H9 (cell line): ENCODE results near the gene RMND5B. TPM values are rescaled to one million over a fixed set of nuclear protein-coding genes. Genes with fewer than 3 reads are reported as not detected.

Source experiments
- DNase-seq: peaks from one replicate; pipeline ENCODE4 v3.0.0-alpha.2; 2017
- H2AFZ ChIP-seq: one replicate; pipeline ENCODE4 v1.6.1; 2013; ENCODE audit warnings: mild to moderate bottlenecking, low read length, control low read depth, moderate library complexity
- H2AK5ac ChIP-seq: 2 replicates; pipeline ENCODE4 v1.6.1; 2013; ENCODE audit warnings: low read length, control low read depth, mixed read lengths; ENCODE audit not compliant: insufficient read length
- H2BK120ac ChIP-seq: one replicate; pipeline ENCODE4 v1.6.1; 2013; ENCODE audit warnings: low read depth, mild to moderate bottlenecking, low read length, control low read depth, inconsistent platforms; ENCODE audit not compliant: poor library complexity, severe bottlenecking
- H2BK12ac ChIP-seq: 2 replicates; pipeline ENCODE4 v1.6.1; 2013; ENCODE audit warnings: low read length, control low read depth, mixed read lengths, low read depth; ENCODE audit not compliant: insufficient read length
- H2BK15ac ChIP-seq: 2 replicates; pipeline ENCODE4 v1.6.1; 2013; ENCODE audit warnings: low read depth, low read length, control low read depth
- H2BK20ac ChIP-seq: one replicate; pipeline ENCODE4 v1.6.1; 2013; ENCODE audit warnings: low read depth, mild to moderate bottlenecking, low read length, control low read depth, inconsistent platforms; ENCODE audit not compliant: poor library complexity, severe bottlenecking
- H2BK5ac ChIP-seq: 2 replicates; pipeline ENCODE4 v1.6.1; 2013; ENCODE audit warnings: low read length, control low read depth, mixed read lengths; ENCODE audit not compliant: insufficient read length
- H3K14ac ChIP-seq: 2 replicates; pipeline ENCODE4 v1.6.1; 2013; ENCODE audit warnings: low read length, control low read depth; ENCODE audit not compliant: insufficient read depth
- H3K18ac ChIP-seq: 2 replicates; pipeline ENCODE4 v1.6.1; 2013; ENCODE audit warnings: low read depth, mild to moderate bottlenecking, mixed read lengths, low read length, control low read depth; ENCODE audit not compliant: insufficient read length
- H3K23ac ChIP-seq: 2 replicates; pipeline ENCODE4 v1.6.1; 2013; ENCODE audit warnings: low read length, control low read depth, mixed read lengths, low read depth; ENCODE audit not compliant: insufficient read length
- H3K23me2 ChIP-seq: 2 replicates; pipeline ENCODE4 v1.6.1; 2013; ENCODE audit warnings: low read depth, mild to moderate bottlenecking, mixed read lengths, low read length, control low read depth; ENCODE audit not compliant: insufficient read length, poor library complexity, severe bottlenecking
- H3K27ac ChIP-seq: 2 replicates; pipeline ENCODE4 v1.5.1; 2013; ENCODE audit warnings: low read length, control low read depth, mixed read lengths, low read depth; ENCODE audit not compliant: insufficient read length
- H3K27me3 ChIP-seq: 2 replicates; pipeline ENCODE4 v1.6.1; 2013; ENCODE audit warnings: low read length, control low read depth, inconsistent platforms; ENCODE audit not compliant: insufficient read depth
- H3K4ac ChIP-seq: 2 replicates; pipeline ENCODE4 v1.6.1; 2013; ENCODE audit warnings: low read depth, mild to moderate bottlenecking, control low read depth, inconsistent platforms, low read length, moderate library complexity
- H3K4me1 ChIP-seq: 2 replicates; pipeline ENCODE4 v1.6.1; 2013; ENCODE audit warnings: low read length, control low read depth, inconsistent platforms; ENCODE audit not compliant: insufficient read depth
- H3K4me2 ChIP-seq: 2 replicates; pipeline ENCODE4 v1.6.1; 2013; ENCODE audit warnings: low read length, control low read depth, mixed read lengths; ENCODE audit not compliant: insufficient read length, insufficient read depth
- H3K56ac ChIP-seq: 2 replicates; pipeline ENCODE4 v1.6.1; 2013; ENCODE audit warnings: low read depth, mild to moderate bottlenecking, mixed read lengths, low read length, control low read depth; ENCODE audit not compliant: insufficient read length
- H3K79me1 ChIP-seq: 2 replicates; pipeline ENCODE4 v1.6.1; 2013; ENCODE audit warnings: low read depth, mild to moderate bottlenecking, moderate library complexity, low read length, control low read depth, inconsistent platforms; ENCODE audit not compliant: insufficient read depth, poor library complexity, severe bottlenecking
- H3K79me2 ChIP-seq: 2 replicates; pipeline ENCODE4 v1.6.1; 2013; ENCODE audit warnings: low read length, control low read depth, inconsistent platforms; ENCODE audit not compliant: insufficient read depth
- H3K9ac ChIP-seq: 2 replicates; pipeline ENCODE4 v1.6.1; 2013; ENCODE audit warnings: low read length, control low read depth, mixed read lengths; ENCODE audit not compliant: insufficient read length; ENCODE audit errors: extremely low read depth
- H3K9me3 ChIP-seq: one replicate; pipeline ENCODE4 v1.6.1; 2013; ENCODE audit warnings: low read depth, low read length, inconsistent platforms; ENCODE audit not compliant: control insufficient read depth
- H3T11ph ChIP-seq: one replicate; pipeline ENCODE4 v1.6.1; 2013; ENCODE audit warnings: mild to moderate bottlenecking, low read length, control low read depth, inconsistent platforms
- H4K20me1 ChIP-seq: one replicate; pipeline ENCODE4 v1.6.1; 2013; ENCODE audit not compliant: control insufficient read depth, insufficient read length, insufficient read depth
- H4K5ac ChIP-seq: 2 replicates; pipeline ENCODE4 v1.6.1; 2013; ENCODE audit warnings: low read depth, mild to moderate bottlenecking, mixed read lengths, low read length, control low read depth; ENCODE audit not compliant: insufficient read length
- H4K8ac ChIP-seq: replicated peaks from 2 replicates; pipeline ENCODE4 v1.6.1; 2013; ENCODE audit warnings: low read length, control low read depth, mixed read lengths, low read depth; ENCODE audit not compliant: insufficient read length
- H4K91ac ChIP-seq: 2 replicates; pipeline ENCODE4 v1.6.1; 2013; ENCODE audit warnings: low read depth, mild to moderate bottlenecking, moderate library complexity, mixed read lengths, low read length, control low read depth; ENCODE audit not compliant: insufficient read length
- H3K27ac Mint-ChIP-seq, 3 experiments: 2 replicates in 2 of 3; 3 replicates in 1 of 3; pipeline ENCODE4 v1.8.0; 2020 to 2021; ENCODE audit warnings: mixed read lengths in 3 of 3, mild to moderate bottlenecking in 1 of 3, moderate library complexity in 1 of 3
- H3K27me3 Mint-ChIP-seq: 2 replicates; pipeline ENCODE4 v1.8.0; 2021; ENCODE audit warnings: low read depth, mild to moderate bottlenecking, moderate library complexity, mixed read lengths
- H3K36me3 Mint-ChIP-seq, 3 experiments: 2 replicates in 2 of 3; 3 replicates in 1 of 3; pipeline ENCODE4 v1.8.0; 2020 to 2021; ENCODE audit warnings: low read depth in 3 of 3, mixed read lengths in 3 of 3; ENCODE audit not compliant: insufficient read depth in 1 of 3
- H3K4me1 Mint-ChIP-seq, 2 experiments: 2 replicates each; pipeline ENCODE4 v1.8.0; 2020; ENCODE audit warnings: mixed read lengths in 2 of 2
- H3K4me3 Mint-ChIP-seq, 2 experiments: 2 replicates in 1 of 2; 3 replicates in 1 of 2; pipeline ENCODE4 v1.8.0; 2020 to 2021; ENCODE audit warnings: mild to moderate bottlenecking in 2 of 2, mixed read lengths in 2 of 2, moderate library complexity in 1 of 2
- H3K9me3 Mint-ChIP-seq, 2 experiments: 2 replicates in 1 of 2; 3 replicates in 1 of 2; pipeline ENCODE4 v1.8.0; 2020; ENCODE audit warnings: mild to moderate bottlenecking in 2 of 2, mixed read lengths in 2 of 2, moderate library complexity in 1 of 2
- CTCF ChIP-seq: fragments of 200-600 bp; sonication (generic); conservative IDR thresholded peaks from 3 replicates; pipeline ENCODE4 v1.8.0; 2021; ENCODE audit warnings: antibody characterized with exemption, mild to moderate bottlenecking
- WGBS: extraction: QIAGEN DNeasy Blood & Tissue Kit; methylation state at CpG from one replicate; pipeline ENCODE4 v1.1.7; 2013; ENCODE audit warnings: missing lambda C conversion rate, low lambda C conversion rate, mixed read lengths; ENCODE audit not compliant: insufficient read length; ENCODE audit errors: extremely low coverage; 5-methylcytosine and 5-hydroxymethylcytosine counted together
- total RNA-seq: library from RNA; stranded (reverse); gene quantifications from 2 replicates; pipeline ENCODE4 v1.2.1, GENCODE V29; 2021

The RMND5B gene
- total RNA-seq, 1 experiment from 2014 or later = 86.4 TPM

GRCh38 chr5:178090856-178091255, 40.0 kb upstream of the RMND5B start:
- Histone ChIP-seq H3K14ac (no peak overlapping the region), H2AK5ac (no peak overlapping the region), H3K18ac (no peak overlapping the region), H3K27me3 (no peaks in the 10 kb centered on the region), H3K9me3 (no peaks in the 10 kb centered on the region), H4K20me1 (no peaks in the 10 kb centered on the region), H2BK20ac (no peak overlapping the region), H2BK120ac (no peak overlapping the region), H4K5ac (no peak overlapping the region), H3K4me2 (no peak overlapping the region), H3K4me1 (no peaks in the 10 kb centered on the region), H3K23ac (no peak overlapping the region), H3K27ac (no peak overlapping the region), H2BK15ac (no peak overlapping the region), H3K23me2 (no peaks in the 10 kb centered on the region), H3K4ac (no peak overlapping the region), H2AFZ (no peak overlapping the region), H3K79me2 (no peaks in the 10 kb centered on the region), H2BK12ac (no peak overlapping the region), H4K91ac (no peak overlapping the region), H4K8ac (no peak overlapping the region), H2BK5ac (no peak overlapping the region), H3K56ac (no peak overlapping the region), H3K9ac (no peak overlapping the region), H3K79me1 (no peaks in the 10 kb centered on the region), H3T11ph (no peak overlapping the region)
- Mint-ChIP-seq H3K4me1 (no peaks in the 10 kb centered on the region), H3K9me3 (peaks cover 16 to 21% of the 10 kb centered on the region in 2 experiments), H3K27ac (no peak overlapping the region), H3K4me3 (no peak overlapping the region), H3K36me3 (peaks cover 4 to 11% (median 5%) of the 10 kb centered on the region in 3 experiments; a peak in 4 of 7 replicates), H3K27me3 (peaks cover 9% of the 10 kb centered on the region)
- WGBS = no CpG with 5 or more reads among the region's 6 CpGs
- no peak for DNase-seq
- no peak for TF ChIP-seq CTCF
